SKM-1 treated with dmso at 0.1 percent for 144 hours (cell line): Measurements from ENCODE around the gene COX7A2.
A peak's percentile ranks its signal among the peaks of the same experiment; 100 is the strongest.

Source experiments
- DNase-seq: peaks from one replicate; lab custom pipeline; 2025; ENCODE audit not compliant: unreplicated experiment; lab: John Stamatoyannopoulos, UW

The COX7A2 gene

GRCh38 chr6:75243333-75244062, at the start of gene COX7A2:
Gene COX7A2, minus strand, starts transcription at chr6:75243801. Its CDS starts 67 bp downstream, at chr6:75243734.
- peak; percentile 94 for DNase-seq

- no peak for DNase-seq
These were observed 49.0 kb upstream of the COX7A2 start for GRCh38 chr6:75292555-75292954.

- no peak for DNase-seq
These were observed 48.1 kb upstream of the COX7A2 start for GRCh38 chr6:75291744-75292143.

- no peak for DNase-seq
These were observed 47.7 kb upstream of the COX7A2 start for GRCh38 chr6:75291331-75291730.

- no peak for DNase-seq
These were observed 46.7 kb upstream of the COX7A2 start for GRCh38 chr6:75290136-75290945.

- no peak for DNase-seq
These were observed 44.4 kb upstream of the COX7A2 start for GRCh38 chr6:75288023-75288422.

- no peak for DNase-seq
These were observed 43.8 kb upstream of the COX7A2 start for GRCh38 chr6:75287424-75287823.

GRCh38 chr6:75286955-75287354, 43.4 kb upstream of the COX7A2 start:
- no peak for DNase-seq

- no peak for DNase-seq
These were observed 41.7 kb upstream of the COX7A2 start for GRCh38 chr6:75285283-75285639.

GRCh38 chr6:75284632-75285282, 41.2 kb upstream of the COX7A2 start, which contains the start of gene TMEM30A:
Gene TMEM30A, minus strand, starts transcription at chr6:75284792. Its CDS starts 154 bp downstream, at chr6:75284638.
- peak; percentile 98 for DNase-seq

GRCh38 chr6:75283907-75284631, 40.5 kb upstream of the COX7A2 start:
- no peak for DNase-seq

- no peak for DNase-seq
These were observed 39.1 kb upstream of the COX7A2 start for GRCh38 chr6:75282706-75283105.

GRCh38 chr6:75281653-75282052, 38.1 kb upstream of the COX7A2 start:
- DNase-seq, result no peak

GRCh38 chr6:75280131-75280855, 36.7 kb upstream of the COX7A2 start:
- no peak for DNase-seq

GRCh38 chr6:75279418-75279817, 35.8 kb upstream of the COX7A2 start:
- no peak for DNase-seq

- no peak for DNase-seq
These were observed 35.0 kb upstream of the COX7A2 start for GRCh38 chr6:75278474-75279077.

GRCh38 chr6:75275067-75275466, 31.5 kb upstream of the COX7A2 start:
- DNase-seq, result no peak

- DNase-seq, result peak; percentile 43
These were observed 29.4 kb upstream of the COX7A2 start for GRCh38 chr6:75273009-75273408.

- peak; percentile 47 for DNase-seq
These were observed 28.7 kb upstream of the COX7A2 start for GRCh38 chr6:75272145-75272840.
